Smooth muscle cell (in vitro differentiated cells): ENCODE data around the gene CYSTM1. TPM values are rescaled to one million over a fixed set of nuclear protein-coding genes. Genes with fewer than 3 reads are reported as not detected.

ENCODE experiments used
- DNase-seq: peaks from one replicate; lab custom pipeline; 2025; ENCODE audit not compliant: unreplicated experiment; lab: John Stamatoyannopoulos, UW
- H2AFZ ChIP-seq: fragments of 200-600 bp; sonication (generic); 2 replicates; pipeline ENCODE4 v1.6.0; 2016; ENCODE audit warnings: antibody characterized with exemption, low read depth, mild to moderate bottlenecking
- H3F3A ChIP-seq: fragments of 200-600 bp; sonication (generic); 2 replicates; pipeline ENCODE4 v1.6.0; 2017; ENCODE audit warnings: antibody characterized with exemption, low read depth
- H3K27ac ChIP-seq: fragments of 200-600 bp; sonication (generic); 2 replicates; pipeline ENCODE4 v1.5.1; 2016; ENCODE audit warnings: low read depth, mild to moderate bottlenecking
- H3K27me3 ChIP-seq: fragments of 200-600 bp; sonication (generic); 2 replicates; pipeline ENCODE4 v1.6.1; 2016; ENCODE audit warnings: low read depth, mild to moderate bottlenecking
- H3K36me3 ChIP-seq: fragments of 200-600 bp; sonication (generic); 2 replicates; pipeline ENCODE4 v1.5.1; 2016; ENCODE audit warnings: low read depth
- H3K4me1 ChIP-seq: fragments of 200-600 bp; sonication (generic); 2 replicates; pipeline ENCODE4 v1.5.1; 2016; ENCODE audit warnings: low read depth
- H3K4me2 ChIP-seq: fragments of 200-600 bp; sonication (generic); 2 replicates; pipeline ENCODE4 v1.6.0; 2016; ENCODE audit warnings: mild to moderate bottlenecking
- H3K4me3 ChIP-seq: fragments of 200-600 bp; sonication (generic); 2 replicates; pipeline ENCODE4 v1.5.1; 2016; ENCODE audit warnings: mild to moderate bottlenecking
- H3K79me2 ChIP-seq: fragments of 200-600 bp; sonication (generic); 2 replicates; pipeline ENCODE4 v1.6.0; 2016; ENCODE audit warnings: low read depth, mild to moderate bottlenecking
- H3K9ac ChIP-seq: fragments of 200-600 bp; sonication (generic); 2 replicates; pipeline ENCODE4 v1.6.0; 2016; ENCODE audit warnings: low read depth
- H3K9me3 ChIP-seq: fragments of 200-600 bp; sonication (generic); replicated peaks from 2 replicates; pipeline ENCODE4 v1.5.1; 2016; ENCODE audit warnings: low read depth
- H4K20me1 ChIP-seq: fragments of 200-600 bp; sonication (generic); 2 replicates; pipeline ENCODE4 v1.6.0; 2016; ENCODE audit warnings: low read depth
- WGBS: methylation state at CpG from one replicate; pipeline ENCODE4 v1.1.7; 2016; ENCODE audit warnings: low lambda C conversion rate; 5-methylcytosine and 5-hydroxymethylcytosine counted together
- polyA plus RNA-seq: library from polyadenylated mRNA; unstranded; fragments of >200 nt; fragmentation: Nextera tagmentation; extraction: Ambion mirVana; gene quantifications from 2 replicates; pipeline ENCODE4 v1.2.1, GENCODE V29; 2016
- total RNA-seq: library from RNA; depleted of rRNA; stranded (reverse); fragments of >200 nt; gene quantifications from 2 replicates; pipeline ENCODE4 v1.2.3, GENCODE V29; 2014
- TF ChIP-seq, protein P1 (sequence below): fragments of 200-600 bp; sonication (generic); IDR thresholded peaks from 2 replicates; pipeline ENCODE4 v1.5.1; 2017; ENCODE audit warnings: borderline replicate concordance, mild to moderate bottlenecking, antibody characterized with exemption; ENCODE audit not compliant: insufficient read depth, poor library complexity, severe bottlenecking

CYSTM1 gene
- total and polyA plus RNA-seq, 2 experiments from 2014 or later, result 23.5 to 45.6 TPM

DNA sequence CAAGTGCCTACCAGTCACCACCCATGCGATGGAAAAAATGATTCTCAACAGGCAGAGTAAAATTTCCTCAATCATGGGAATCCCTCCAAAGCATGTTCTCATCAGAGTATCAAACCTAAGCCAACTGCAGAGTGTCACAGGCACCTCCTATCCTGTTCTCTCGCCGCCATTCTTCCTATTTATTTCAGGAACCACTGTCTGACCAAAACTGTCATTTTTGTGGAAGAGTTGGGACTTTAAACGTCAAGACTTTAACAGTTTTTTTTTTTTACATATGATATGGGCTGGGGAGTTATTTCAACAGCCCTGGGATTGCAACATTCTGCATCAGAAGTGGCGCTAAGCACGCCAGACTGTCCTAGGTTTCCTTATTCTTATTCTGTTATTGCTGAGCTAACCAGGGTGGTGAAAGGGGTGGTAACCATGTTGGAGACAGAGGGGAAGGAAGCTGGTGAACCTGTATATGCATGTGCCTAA, 98.5 kb downstream of the CYSTM1 start:
- Histone ChIP-seq H3K4me2 (no peak overlapping the region), H3K27me3 (no peaks in the 10 kb centered on the region), H3K79me2 (peaks cover 54% of the 10 kb centered on the region), H3K4me1 (no peaks in the 10 kb centered on the region), H3F3A (no peaks in the 10 kb centered on the region), H3K4me3 (no peak overlapping the region), H3K9ac (no peak overlapping the region), H4K20me1 (peaks cover 16% of the 10 kb centered on the region), H3K36me3 (no peaks in the 10 kb centered on the region), H3K27ac (no peak overlapping the region), H3K9me3 (no peaks in the 10 kb centered on the region), H2AFZ (no peak overlapping the region)
- TF ChIP-seq, protein P1, sequence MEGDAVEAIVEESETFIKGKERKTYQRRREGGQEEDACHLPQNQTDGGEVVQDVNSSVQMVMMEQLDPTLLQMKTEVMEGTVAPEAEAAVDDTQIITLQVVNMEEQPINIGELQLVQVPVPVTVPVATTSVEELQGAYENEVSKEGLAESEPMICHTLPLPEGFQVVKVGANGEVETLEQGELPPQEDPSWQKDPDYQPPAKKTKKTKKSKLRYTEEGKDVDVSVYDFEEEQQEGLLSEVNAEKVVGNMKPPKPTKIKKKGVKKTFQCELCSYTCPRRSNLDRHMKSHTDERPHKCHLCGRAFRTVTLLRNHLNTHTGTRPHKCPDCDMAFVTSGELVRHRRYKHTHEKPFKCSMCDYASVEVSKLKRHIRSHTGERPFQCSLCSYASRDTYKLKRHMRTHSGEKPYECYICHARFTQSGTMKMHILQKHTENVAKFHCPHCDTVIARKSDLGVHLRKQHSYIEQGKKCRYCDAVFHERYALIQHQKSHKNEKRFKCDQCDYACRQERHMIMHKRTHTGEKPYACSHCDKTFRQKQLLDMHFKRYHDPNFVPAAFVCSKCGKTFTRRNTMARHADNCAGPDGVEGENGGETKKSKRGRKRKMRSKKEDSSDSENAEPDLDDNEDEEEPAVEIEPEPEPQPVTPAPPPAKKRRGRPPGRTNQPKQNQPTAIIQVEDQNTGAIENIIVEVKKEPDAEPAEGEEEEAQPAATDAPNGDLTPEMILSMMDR, result no peak
- WGBS, result 88% methylated on average over 6 of the region's 6 CpGs
- DNase-seq, result no peak

DNA sequence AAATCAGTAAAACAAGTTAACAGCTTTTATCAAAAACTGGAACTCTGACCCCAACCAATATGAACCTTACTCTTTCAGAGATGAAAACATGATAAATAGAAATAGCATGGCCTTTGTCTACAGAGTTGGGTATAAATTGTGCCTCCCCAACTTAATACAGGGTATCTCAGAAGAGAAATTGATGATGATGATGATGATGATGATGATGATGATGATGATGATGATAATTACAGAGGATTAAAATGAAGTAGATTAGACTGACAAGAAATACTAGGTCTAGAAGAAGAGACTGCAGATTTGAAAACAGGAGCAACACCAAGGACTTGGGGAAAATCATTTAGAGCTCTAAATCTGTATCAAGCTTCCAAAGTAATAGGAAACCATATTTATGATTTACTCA, 100.8 kb downstream of the CYSTM1 start:
- Histone ChIP-seq H3F3A (no peaks in the 10 kb centered on the region), H3K4me2 (no peak overlapping the region)
- TF ChIP-seq, protein P1, result no peak

DNA sequence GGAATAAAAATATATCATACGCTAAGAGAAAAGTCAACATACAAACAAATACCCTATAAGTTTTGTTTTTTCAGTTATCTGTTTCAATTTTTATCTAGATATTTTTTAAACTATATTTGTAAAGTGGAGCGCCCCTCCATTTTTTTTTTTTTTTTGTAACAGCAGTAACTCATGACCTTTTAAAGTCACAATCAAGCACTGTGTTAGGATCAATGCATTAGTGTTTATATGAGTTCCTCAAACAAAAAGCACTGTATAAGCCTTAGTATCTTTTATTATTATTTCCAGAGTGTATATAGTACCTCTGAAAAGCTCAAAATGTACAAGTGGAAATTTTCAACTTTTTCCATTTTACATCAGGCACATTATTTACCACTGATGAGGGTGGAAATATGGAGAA, 107.3 kb downstream of the CYSTM1 start:
- WGBS, result 100% methylated on average over 2 of the region's 2 CpGs
- Histone ChIP-seq H2AFZ (no peak overlapping the region), H3F3A (no peaks in the 10 kb centered on the region), H3K9ac (no peak overlapping the region), H3K4me1 (no peaks in the 10 kb centered on the region), H3K9me3 (no peaks in the 10 kb centered on the region), H3K4me2 (no peak overlapping the region), H3K36me3 (peaks cover 5% of the 10 kb centered on the region), H3K79me2 (peaks cover 81% of the 10 kb centered on the region), H3K27me3 (no peaks in the 10 kb centered on the region), H3K4me3 (no peak overlapping the region), H4K20me1 (peaks cover 53% of the 10 kb centered on the region), H3K27ac (no peak overlapping the region)
- TF ChIP-seq, protein P1, result no peak
- DNase-seq, result no peak

More for the DNA sequence above, 100.8 kb downstream of the CYSTM1 start:
- H4K20me1 ChIP-seq, result peaks cover 8% of the 10 kb centered on the region
- H3K27ac ChIP-seq, result no peak overlapping the region
- no peak overlapping the region for H2AFZ ChIP-seq
- H3K9ac ChIP-seq, result no peak overlapping the region
- no peaks in the 10 kb centered on the region for H3K27me3 ChIP-seq
- peaks cover 5% of the 10 kb centered on the region for H3K36me3 ChIP-seq
- H3K9me3 ChIP-seq, result no peaks in the 10 kb centered on the region
- no peak for DNase-seq
- H3K79me2 ChIP-seq, result peaks cover 46% of the 10 kb centered on the region
- H3K4me3 ChIP-seq, result no peak overlapping the region
- no peaks in the 10 kb centered on the region for H3K4me1 ChIP-seq

DNA sequence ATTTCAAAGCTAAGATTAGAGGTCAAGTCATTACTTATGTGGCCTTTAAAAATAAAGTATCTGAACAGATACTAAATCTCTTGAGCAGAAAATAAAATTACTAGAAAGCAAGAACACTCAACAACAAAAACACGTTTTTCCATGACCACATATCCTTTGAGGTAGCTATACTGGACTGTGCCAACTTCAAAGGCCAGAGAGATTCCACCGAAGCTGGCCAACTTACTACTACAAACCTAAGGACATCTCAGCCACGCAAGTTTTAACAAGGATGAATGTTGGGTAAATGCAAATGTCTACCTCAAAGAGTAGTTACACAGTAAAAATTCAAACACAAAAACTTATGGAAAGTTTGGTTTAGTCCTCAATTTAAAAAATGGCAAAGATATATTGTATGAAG, 109.0 kb downstream of the CYSTM1 start:
- TF ChIP-seq, protein P1, result no peak
- no peaks in the 10 kb centered on the region for H3F3A ChIP-seq
- no peak overlapping the region for H3K27ac ChIP-seq
- no peaks in the 10 kb centered on the region for H3K4me1 ChIP-seq
- H4K20me1 ChIP-seq, result peaks cover 69% of the 10 kb centered on the region
- H2AFZ ChIP-seq, result no peak overlapping the region
- H3K79me2 ChIP-seq, result peaks cover 83% of the 10 kb centered on the region
- no peak overlapping the region for H3K9ac ChIP-seq
- H3K27me3 ChIP-seq, result no peaks in the 10 kb centered on the region
- H3K9me3 ChIP-seq, result no peaks in the 10 kb centered on the region
- peaks cover 5% of the 10 kb centered on the region for H3K36me3 ChIP-seq
- WGBS, result 89% methylated on average over 3 of the region's 3 CpGs
- no peak overlapping the region for H3K4me3 ChIP-seq
- H3K4me2 ChIP-seq, result no peak overlapping the region
- DNase-seq, result no peak
